ENCODE measurements around the gene KLHL22.
"Not testable (repeated sequence)": the region's sequence is repeated elsewhere in the genome, so short reads cannot be mapped to it uniquely, and the experiment has no call there.

Gene KLHL22

DNA sequence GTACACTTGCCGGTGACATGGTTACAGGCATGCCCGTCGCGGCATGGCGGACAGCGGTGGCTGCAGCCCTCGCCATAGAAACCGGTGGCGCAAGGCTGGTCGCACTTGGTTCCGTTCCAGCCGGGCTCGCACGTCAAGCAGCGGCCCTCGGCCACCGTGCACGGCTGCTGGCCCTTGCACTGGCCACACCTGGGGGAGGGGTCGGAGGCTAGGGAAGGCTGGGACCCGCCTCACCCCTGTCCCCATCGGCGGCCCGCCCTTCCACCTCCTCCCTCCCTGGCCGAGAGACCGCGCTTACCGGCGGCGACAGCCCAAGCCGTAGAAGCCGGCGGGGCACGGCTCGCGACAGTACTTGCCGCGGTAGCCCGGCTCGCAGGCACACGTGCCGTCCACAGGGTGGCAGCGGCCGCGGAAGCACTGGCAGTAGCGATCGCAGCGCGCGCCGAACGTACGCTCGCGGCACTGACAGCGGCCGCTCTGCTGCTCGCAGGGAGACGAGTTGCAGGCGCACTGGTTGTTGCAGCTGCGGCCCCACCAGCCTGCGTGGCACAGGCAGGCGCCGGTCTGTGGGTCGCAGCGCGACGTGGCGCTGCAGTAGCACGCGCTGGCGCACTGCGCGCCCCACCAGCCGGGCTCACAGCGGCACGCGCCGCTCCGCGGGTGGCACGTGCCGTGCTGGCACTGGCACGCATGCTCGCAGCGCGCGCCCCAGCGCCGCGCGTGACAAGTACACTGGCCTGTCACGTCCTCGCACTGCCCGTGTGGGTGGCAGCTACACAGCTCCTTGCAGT lies 64.7 kb downstream of the KLHL22 start:
- DNase-seq, result peak; percentile 69

DNA sequence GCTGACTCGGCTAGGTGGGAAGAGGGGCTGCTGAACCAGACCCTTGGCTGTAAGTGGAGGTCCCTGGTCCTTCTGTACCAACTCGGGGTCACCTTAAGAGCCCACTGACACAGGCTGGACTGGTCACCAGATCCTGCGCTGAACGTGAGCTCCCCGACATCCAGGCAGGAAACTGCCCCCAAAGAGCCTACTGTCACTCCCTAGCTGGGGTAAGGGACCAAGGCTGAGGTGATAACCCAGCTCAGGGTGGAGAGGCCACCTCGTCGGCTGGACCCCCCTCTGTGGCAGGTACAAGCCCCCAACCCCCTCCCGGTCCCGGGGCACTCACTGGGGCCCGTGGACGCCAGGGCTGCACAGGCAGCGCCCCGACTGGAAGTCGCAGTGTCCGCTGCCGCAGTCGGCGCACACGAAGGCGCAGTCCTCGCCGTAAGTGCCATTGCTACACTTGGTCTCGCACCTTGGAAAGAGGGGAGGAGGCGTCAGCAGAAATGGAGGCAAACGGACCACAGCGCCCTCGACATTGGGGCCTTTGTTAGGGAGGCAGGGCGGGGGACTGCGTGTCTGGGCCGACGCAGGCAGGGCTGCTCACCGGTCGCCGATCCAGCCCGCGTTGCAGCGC lies 65.4 kb downstream of the KLHL22 start:
- DNase-seq, result peak; percentile 30

DNA sequence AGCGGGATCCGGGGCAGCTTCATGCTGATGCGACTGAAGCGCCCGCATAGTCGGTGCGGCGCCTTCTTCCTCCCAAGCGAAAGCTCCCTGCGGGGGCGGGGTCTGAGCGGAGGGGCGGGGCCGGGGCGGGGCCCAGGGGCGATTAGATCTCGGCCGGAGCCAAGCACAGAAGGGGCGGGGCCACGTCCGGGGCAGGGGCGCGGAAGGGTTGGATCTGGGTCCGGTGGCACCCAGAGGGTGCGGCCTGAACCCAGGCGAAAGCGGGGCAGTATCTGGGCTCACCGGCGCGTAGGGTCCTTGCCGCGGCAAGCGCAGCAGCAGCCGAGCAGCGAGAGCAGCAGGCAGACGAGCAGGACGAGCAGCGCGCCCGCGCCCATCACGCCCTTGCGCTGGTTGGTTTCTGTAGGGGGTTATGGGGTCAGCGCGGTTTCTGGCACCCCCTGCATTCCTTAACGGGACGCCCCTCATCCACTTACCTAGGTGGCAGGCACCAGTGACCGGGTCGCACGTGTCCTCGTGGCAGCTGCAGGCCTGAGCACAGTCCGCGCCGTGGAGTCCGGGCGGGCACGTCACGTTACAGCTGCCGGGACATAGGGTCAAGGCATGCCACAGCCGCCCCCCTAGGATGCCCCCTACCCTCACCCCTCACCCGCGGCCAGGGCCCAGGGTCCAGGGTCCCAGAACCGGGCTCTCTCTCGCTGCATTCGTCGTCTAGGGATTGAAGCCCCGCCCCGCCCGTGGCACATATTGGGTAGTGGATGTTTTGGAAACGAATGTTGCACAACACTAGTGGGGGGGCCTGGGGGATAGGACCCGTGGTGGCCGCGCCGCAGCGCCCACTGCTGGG lies 66.1 kb downstream of the KLHL22 start:
- peak; percentile 78 for DNase-seq

DNA sequence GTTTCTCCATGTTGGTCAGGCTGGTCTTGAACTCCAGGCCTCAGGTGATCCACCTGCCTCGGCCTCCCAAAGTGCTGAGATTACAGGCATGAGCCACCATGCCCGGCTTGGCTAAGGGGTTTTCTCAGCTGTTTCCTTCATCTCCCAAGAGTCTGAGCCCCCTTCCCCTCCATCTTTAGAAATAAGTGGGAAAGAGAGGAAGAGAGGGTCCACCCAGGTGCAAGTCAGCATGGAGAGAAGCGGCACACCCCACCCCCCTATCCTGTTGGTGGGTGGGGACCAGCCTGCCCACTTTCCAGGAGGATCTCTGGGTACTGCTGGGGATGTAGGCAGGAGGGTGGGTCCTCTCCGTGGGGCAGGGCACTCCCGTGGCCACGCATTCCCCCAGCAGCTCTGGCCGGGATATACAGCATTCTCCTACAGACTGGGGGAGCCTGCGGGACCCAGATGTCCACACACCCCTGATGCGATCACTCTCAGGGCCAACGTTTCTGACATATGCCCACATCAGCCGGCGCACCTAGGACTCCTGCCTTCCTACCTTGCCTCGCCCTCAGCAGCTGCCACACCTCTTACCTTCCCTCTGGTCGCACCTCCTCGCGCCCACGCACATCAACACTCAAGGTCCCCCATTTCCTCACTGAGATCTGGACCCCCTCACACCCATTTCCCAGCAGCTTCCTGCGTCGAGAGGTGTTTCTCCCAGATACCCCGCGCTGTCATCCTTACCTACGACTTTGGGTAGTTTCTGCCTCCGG lies 66.9 kb downstream of the KLHL22 start:
- DNase-seq, result no peak

DNA sequence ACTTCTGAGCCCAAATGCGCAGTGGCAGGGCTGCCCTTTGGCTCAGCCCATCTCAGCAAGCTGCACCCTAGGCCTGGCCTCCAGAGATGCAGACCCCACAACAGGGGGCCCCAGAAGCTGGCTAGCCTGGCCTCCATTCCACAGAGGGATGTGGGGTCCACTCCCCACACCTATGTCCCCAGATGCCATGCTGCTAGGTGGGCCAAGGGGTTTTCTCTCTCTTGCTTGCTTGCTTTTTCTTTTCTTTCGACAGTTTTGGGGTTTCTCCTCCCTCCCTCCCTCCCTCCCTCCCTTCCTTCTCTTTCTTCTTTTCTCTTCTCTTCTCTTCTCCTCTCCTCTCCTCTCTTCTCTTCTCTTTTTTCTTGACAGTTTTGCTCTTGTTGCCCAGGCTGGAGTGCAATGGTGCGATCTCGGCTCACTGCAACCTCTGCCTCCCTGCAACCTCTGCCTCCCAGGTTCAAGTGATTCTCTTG lies 67.6 kb downstream of the KLHL22 start:
- no peak for DNase-seq

DNA sequence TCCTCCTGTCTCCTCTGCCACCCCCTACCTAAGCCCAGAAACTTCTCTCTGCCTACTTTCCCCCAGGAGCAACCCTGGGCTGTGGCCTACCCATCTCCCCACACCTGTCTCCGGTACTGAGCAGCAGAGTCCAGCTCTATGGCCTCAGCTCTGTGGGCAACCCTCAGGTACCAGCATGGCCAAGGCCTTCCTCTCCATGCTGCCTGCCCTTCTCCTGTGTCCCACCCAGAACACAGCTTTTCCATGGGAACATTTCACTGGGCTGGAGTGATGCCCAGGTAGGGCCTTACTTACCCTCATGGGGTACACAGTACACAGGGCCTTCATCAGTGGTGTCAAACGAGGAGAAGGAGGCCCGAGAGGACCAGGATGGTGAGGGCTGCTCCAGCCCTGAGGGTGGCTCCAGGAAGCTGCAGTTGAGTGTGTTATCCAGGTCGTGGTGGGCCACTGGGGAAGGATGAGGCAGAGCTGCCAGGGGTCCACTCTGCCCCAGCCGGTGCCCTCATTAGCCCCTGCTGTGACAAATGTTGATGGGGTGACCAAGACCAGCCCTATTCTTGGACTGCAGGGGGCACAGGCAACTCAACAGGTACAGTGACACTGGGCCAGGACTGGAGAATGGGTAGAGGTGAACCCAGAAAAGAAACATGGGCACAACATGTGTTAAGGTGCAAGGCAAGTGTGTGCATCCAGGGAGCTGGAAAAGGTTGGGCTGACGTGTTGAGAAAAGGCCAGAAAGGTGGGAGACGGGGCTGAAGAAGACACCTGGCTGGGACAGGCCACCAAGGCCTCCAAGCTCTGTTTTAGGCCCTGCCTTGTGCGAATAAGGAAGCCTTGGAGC lies 68.3 kb downstream of the KLHL22 start:
- no peak for DNase-seq

DNA sequence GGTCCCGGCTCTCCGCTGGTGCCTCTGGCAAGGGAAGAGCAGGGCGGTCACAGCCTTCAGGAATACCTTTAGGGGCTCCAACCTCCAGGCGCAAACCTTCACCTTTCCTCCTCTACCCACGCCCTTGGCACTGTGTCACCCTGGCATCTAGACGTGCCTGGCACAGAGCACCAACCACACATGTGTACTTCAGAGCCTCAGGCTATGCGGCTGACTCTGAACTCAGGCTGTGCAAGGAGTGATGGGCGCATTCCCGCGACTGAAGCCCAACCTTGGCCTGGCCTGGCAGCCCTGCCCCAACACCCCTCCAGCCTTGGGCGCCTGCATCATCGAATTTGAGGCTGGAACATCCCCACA lies 69.4 kb downstream of the KLHL22 start:
- DNase-seq, result no peak

DNA sequence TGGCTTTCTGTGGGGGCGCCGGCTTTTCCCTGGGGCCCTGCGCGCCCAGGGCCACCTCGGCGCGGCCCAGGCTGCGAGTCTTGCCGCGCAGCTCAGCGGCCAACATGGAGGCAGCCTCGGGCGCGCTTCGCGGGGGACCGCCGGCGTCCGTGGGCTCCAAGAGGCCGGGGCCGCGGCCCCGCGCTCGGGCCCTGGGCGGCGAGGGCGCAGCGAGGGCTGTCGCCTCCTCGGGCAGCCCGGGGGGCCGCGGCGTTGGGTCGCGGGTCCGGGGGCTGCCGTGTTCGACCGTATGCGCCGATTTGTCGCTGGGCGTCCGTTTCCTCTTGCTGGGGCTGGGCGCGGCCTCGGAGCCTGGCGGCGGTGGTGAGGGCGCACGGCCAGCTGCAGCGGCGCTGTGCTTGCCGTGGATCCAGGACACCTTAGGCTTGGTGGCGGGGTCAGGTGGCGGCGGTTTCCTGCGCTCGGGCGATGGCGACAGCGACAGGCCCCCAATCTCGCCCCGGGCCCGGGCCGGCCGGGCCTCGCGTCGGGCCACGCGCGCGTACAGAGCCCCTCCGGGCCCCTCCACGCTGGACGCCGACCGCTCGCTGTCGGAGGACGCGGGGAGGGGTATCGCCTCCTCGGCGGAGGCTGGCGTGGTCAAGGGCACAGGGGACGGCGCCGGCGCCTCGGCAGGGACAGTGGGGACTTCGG lies 69.9 kb downstream of the KLHL22 start:
- DNase-seq, result no peak

DNA sequence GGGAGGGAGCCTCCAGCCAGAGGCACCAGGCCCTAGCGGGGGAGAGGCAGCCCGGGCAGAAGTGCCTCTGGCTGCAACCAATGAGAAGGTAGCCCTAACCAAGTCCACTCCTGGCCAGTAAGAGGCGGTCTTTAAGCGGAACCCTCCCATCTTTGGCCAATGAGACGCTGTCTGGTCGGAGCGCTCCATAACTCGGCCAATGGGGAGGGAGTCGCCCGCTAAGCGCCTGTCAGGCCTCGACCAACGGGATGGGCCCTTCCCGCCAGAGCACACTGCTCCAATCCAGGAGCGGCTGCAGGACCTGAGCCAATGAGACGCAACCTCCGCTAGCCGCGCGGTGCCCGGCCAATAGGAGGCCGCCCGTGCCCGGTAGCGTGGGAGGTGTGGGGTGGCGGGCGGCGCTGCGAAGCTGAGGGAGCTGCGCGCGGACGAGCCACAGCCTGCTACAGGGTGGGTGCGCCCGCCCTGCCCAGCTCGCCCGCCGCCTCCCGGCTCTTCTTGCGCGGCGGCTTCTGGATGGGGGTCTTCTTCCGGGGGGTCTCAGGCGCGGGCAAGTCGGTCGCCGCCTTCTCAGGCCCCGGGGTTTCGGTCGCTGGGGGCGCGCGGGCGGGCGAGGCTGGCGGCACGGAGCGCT lies 70.5 kb downstream of the KLHL22 start:
- peak; percentile 12 for DNase-seq

DNA sequence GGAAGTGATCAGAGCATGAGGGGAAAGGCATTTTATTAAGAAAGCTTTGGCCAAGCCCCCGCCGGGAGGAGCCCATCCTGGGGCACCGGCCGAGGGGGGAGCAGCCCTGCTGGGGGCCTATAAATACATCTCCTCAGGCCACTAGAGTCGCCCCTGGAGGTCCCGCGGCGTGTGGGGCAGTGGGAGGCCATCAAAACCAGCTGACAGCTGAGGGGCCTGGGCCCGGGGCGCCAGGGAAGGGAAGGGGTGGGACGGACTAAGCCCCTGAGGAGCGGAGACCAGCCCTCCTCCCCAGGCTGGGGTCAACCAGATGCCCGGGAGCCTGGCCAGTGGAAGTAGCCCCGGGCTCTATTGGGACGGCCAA lies 71.0 kb downstream of the KLHL22 start:
- DNase-seq, result no peak

DNA sequence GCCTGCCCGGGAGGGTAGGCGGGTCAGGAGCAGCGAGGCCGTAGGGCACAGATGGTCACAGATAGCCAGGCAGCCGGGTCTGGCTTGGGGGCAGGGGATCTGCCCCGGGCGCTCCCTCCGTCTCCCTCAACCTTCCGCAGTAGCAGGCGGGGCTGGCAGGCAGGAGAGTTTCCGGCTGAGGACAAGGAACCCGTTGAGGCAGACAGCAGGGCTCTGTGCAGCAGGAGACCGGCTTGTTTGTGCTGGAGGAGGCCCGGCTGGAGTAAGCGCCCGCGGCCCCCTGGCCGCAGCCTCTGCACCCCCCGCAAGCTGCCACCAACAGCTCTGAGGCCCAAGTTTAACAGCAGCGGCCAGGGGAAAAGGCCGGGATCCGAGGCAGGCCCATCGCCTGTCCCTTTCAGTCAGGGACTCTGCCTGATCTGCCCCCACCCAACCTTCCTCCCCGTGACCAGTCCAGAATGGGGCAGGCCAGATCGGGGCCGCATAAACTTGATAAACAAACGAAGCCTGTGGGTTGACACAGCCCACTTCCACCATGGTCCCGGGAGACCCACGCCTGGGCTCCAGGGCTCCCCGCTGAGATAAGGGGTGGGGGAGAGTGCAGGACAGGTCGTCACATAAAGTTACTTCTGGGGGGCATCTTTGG lies 71.6 kb downstream of the KLHL22 start:
- no peak for DNase-seq

DNA sequence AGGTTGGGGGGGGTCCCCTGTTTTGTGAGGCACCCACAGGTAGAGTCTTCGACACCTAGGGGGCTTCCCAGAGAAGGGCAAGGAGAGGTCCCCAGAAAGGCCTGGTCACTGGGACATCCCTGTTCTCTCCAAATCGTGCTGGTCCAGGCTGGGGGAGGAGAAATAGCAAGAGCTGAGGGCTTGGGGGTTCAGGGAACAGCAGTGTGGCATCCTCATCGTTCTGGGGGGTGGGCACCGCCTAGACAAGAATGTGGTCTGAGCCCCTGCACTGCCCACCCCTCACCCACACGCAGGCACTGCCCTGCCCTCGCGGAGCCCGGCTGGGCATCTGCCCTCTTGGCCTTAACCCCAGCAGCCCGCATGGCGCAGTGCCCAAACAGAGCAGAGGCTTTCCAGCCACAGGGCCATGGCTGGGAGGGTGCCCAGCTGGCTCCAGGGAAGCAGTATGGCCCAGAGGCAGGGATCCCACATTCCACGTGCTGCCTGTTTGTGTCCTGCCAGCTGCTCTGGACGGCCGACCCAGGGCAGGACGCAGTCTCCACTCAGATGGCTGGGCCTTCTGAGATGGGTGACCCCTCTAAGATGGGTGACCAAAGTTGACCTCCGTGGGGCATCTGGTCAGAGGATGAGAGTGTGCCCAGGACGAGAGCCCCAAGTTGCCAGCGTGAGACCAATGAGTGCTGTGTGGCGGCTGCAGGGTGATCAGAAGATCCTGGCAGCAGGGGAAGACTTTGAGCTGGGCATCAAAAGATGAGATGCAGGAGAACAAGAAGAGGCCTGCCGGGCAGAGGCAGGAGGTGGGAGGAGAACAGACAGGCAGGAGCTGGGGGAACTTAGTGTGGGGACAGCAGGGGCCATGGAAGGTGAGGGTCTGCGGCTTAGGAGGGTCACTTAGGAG lies 72.3 kb downstream of the KLHL22 start:
- no peak for DNase-seq

DNA sequence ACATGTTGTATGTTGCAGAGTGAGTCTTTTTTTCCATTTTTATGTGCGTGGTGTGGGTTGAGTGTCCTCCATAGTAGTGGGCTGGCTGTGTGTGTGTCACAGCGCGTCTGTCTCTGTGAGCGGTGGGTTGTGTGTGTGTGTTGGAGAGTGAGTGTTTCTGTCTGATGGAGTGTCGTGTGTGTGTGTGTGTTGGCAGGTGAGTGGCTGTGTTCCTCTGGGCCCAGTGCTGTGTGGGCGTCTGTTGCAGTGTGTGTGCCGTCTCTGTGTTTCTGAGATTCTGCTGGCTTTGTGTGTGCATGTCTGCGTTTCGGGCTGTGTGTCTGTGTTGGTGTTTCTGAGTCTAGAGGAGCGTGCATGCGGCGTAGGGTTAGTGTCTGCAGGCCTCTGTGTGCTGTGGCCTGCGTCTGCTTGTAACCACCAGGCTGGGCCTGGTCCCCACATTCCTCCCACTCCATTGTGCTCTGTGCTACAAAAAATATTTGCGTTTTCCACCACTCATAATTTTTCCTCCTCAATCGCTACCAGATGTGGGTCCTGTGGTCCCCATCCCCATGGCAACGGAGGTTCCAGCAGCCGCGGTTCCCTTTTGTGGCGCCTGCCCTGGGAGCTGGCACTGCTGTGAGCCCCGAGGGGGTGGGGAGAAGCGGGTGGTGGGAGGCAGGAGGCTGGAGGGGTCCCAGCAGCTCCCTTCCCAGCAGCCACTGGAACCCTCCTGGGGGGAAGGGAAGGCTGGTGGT lies 73.2 kb downstream of the KLHL22 start:
- no peak for DNase-seq

DNA sequence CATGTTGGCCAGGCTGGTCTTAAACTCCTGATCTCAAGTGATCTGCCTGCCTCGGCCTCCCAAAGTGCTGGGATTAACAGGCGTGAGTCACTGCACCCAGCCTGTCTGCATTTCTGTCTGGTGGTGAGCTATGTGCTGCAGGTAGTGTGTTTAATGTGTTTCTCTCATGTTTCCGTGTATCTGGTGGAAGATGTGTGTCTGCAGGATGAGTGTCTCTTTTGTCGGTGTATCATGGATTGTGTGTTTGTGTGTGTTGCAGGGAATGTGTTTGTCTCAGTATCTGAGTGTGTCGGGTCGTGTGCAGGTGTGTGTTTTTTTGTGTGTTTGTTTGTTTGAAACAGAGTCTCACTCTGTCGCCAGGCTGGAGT lies 74.1 kb downstream of the KLHL22 start:
- DNase-seq, result no peak

DNA sequence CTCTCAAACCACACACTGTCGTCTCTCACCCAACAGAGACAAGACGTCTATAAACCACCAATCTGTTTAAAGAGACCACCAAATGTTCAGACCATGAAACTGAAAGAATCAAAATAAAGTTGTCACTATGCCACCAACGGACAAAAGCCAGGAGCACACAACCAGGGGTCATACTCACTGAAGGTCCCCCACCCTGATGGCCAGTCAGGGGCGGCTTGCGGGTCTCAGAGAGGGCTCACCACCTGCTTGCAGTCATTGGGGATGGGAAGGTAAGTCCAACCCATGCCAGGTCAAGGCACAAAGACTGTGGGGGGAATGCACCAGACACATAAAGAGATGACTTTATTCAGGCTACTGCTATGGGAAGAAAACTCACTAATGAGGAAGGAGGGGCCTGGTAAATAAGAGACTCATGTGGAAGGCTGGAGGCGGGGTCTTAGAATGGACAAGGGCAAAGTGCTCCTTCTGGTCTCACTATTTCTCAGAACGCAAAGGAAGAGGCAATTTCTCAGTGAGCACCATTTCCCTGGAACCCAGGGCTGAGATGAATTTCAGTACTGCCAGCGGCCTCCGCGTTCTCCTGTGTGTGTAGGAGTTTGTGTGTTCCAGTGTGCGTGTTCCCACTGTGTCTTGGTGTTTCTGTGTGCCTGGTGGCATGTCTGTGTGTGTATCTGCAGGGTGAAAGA lies 75.3 kb downstream of the KLHL22 start:
- no peak for DNase-seq

DNA sequence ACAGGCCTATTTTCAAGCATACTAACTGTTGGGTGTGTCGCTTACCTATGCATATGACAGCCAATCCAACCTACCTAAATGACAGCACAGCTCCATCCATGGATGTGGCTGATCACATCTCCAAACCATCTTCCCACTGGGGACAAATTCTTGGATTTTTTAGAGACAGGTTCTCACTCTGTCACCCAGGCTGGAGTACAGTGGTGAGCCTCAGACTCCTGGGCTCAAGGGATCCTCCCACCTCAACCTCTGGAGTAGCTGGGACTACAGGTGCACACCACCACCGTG lies 76.0 kb downstream of the KLHL22 start:
- DNase-seq, result no peak

DNA sequence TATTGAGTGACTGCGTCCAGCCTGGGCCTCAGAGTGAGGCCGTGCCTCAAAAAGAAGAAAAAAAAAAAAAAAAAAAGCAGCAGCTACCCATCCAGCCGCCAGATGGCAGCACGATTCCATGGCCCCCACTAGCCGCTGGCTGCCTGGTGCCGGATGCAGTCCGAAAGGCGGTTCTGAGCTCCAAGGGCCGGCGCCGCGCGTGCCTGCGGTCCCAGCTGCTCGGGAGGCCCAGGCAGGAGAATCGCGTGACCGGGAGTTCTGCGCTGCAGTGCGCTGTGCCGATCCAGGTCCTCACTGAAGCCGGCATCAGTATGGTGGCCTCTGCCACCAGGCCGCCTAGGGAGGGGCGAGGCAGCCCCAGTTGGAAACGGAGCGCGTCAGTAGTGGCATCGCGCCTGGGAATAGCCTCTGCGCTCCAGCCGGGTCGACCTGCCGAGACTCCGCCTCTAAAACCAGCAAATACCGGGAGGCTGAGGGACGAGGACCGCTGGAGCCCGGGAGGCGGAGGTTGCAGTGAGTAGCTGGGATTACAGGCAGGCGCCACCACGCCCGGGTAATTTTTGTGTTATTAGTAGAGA lies 77.3 kb downstream of the KLHL22 start:
- peak; percentile 72 for DNase-seq

DNA sequence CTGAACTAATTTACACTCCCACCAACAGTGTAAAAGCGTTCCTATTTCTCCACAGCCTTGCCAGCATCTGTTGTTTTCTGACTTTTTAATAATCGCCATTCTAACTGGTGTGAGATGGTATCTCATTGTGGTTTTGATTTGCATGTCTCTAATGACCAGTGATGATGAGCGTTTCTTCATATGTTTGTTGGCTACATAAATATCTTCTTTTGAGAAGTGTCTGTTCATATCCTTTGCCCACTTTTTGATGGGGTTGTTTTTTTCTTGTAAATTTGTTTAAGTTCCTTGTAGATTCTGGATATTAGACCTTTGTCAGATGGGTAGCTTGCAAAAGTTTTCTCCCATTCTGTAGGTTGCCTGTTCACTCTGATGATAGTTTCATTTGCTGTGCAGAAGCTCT lies 79.9 kb downstream of the KLHL22 start:
- not testable (repeated sequence) for DNase-seq

All from activated naive CD4-positive, alpha-beta T cell treated with Interleukin-2 at 50 U/mL for 16 hours (primary cell).